ENCODE results near the gene STAT2.

- TF ChIP-seq CTCF (conservative IDR thresholded peaks at IDR 0.05; ENCODE audit: low read depth, low read length) (no peak), CHD1 (IDR thresholded peaks at IDR 0.05; ENCODE audit: low read depth, low read length) (no peak)
Observed at GRCh38 chr12:56392331-56392730, 32.4 kb upstream of the STAT2 start.

Measured in IMR-90 (cell line).